Cardiac fibroblast (primary cell): ENCODE data around the gene SFRP2.

Experiments used
- DNase-seq, 2 donors: peaks; one replicate each; pipeline versions ENCODE4 v3.0.0 to v3.0.0-alpha.2; 2010; ENCODE audit warnings: low read depth in 2 of 2
- H3K4me3 ChIP-seq, 2 donors: replicated peaks in 1 of 2; 1 replicate in 1 of 2; 2 replicates in 1 of 2; pipeline ENCODE4 v1.5.1; 2011; ENCODE audit warnings: low read depth in 2 of 2, low read length in 2 of 2, mild to moderate bottlenecking in 2 of 2, moderate library complexity in 1 of 2
- TF ChIP-seq, protein P1 (sequence below): IDR thresholded peaks from one replicate; pipeline ENCODE4 v1.5.1; 2011; ENCODE audit warnings: low read depth, mild to moderate bottlenecking, low read length, inconsistent platforms

SFRP2 gene

DNA sequence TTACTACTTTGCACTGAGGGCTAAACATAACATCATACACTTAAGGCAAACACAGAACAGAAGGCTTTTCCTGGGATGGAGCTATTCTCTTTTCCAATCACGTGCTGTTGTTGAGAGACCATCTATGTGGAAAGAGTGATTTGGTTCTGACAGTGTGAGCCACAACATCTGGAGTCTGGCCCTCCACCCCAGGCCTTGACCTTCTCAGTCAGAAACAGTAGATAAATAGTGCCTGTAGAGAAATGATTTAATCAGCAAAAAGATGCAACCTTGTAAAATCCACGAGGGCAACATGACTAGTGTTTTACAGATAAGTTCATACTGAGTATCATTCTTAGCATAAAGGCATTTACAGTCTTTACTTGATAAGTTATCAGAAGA, 10.8 kb upstream of the SFRP2 start:
- TF ChIP-seq, protein P1, sequence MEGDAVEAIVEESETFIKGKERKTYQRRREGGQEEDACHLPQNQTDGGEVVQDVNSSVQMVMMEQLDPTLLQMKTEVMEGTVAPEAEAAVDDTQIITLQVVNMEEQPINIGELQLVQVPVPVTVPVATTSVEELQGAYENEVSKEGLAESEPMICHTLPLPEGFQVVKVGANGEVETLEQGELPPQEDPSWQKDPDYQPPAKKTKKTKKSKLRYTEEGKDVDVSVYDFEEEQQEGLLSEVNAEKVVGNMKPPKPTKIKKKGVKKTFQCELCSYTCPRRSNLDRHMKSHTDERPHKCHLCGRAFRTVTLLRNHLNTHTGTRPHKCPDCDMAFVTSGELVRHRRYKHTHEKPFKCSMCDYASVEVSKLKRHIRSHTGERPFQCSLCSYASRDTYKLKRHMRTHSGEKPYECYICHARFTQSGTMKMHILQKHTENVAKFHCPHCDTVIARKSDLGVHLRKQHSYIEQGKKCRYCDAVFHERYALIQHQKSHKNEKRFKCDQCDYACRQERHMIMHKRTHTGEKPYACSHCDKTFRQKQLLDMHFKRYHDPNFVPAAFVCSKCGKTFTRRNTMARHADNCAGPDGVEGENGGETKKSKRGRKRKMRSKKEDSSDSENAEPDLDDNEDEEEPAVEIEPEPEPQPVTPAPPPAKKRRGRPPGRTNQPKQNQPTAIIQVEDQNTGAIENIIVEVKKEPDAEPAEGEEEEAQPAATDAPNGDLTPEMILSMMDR: no peak
- H3K4me3 ChIP-seq: no peak overlapping the region
- DNase-seq: no peak

DNA sequence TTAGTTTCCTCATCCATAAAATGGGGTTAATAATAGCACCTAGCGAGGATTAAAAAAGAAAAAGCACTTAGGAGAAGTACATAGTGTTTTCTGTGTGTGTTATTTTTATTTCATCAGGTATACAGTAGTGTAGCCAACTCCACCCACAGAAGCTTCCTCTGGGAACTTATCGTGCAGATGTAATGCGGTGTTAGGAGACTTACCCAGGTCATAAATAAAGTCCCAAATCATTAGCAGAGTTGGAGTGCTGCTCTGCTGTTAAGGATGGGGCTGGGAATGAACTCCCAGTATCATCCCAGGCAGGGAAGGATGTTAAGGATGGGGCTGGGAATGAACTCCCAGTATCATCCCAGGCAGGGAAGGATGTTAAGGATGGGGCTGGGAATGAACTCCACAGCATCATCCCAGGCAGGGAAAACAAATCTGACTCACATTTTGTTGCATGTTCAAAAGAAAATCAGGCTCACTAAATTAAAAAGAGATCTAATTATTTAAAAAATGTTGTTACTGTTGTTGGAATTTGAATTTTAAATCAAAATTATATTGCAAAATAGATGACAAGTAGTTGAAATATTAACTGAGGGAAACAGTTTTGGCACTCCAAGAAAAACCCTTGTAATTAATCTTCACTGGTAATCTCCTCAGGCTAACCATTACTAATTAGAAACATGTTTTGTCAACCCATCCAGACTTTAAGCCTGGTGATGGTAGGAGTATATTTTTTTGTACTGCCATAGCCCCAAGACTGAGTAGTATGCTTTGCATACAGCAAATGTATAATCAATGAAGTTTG, 10.2 kb upstream of the SFRP2 start:
- no peak overlapping the region for H3K4me3 ChIP-seq
- no peak for DNase-seq
- TF ChIP-seq, protein P1: no peak

DNA sequence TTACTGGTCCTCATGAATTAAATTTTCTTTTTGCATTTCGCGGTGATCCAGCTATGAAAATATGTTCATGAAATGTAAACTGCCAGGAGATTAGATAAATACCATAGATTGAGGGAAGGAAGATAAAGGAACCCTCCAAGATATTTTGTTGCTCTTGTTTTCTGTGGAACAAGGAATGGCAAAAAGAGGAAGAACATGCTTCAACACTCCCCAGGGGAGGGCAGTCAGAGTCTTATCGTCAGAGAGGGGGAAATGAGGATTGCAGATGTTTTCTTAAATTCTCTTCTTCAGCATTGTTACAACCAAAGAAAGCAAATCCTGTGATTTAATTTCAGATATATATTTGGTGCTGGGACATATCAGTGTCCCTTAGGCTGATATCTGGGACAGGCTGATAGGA, 9.5 kb upstream of the SFRP2 start:
- DNase-seq: no peak
- no peak overlapping the region for H3K4me3 ChIP-seq
- TF ChIP-seq, protein P1: no peak

DNA sequence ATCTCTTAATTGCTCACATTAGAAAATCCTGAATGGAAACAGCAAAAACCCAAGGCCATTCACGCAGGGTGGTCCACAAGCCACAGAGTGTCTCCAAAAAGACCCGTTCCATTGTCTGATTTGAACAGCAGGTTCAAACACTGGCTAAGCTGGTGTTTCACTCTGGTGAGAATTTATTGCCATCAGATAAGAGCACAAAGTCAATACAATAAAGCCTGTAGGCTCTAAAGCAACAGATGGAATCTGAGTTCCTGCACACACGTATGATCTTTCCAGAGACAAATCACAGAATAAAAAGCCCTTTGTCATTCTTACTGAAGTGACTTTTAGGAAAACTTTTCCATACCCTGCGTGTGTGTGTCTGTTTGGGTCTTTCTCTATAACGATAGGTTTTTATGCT, 5.1 kb upstream of the SFRP2 start:
- TF ChIP-seq, protein P1: no peak
- DNase-seq: no peak
- no peak overlapping the region for H3K4me3 ChIP-seq

DNA sequence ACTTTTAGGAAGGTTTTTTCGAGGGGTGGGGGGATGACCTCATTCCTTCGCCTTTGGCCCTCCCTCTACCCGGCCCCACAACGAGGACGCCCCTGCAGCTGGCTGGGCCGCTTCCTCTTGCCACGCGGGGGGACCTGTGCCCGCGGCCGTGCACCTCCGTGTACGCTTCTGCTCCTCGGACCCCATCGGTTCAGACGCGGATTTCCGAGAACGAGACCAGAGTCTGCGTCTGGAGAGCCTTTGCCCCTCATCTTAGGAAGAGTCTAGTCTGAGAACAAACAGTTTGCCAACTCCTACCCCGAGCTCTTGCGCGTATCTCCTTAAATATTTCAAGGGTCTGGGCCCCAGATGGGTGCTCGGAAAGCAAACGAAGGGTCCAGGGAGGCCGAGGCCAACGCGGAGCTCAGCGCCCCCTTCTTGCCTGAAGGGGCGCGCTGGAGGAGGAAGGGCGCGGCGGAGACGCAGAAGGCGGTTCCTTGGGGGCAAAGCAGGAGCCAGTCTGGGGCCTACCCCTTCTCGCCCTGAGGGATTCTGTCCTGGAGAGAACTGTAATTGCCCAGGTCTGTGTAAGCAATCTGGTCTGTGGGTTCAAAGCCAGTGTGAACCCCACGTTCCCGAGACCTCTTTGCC, 3.9 kb upstream of the SFRP2 start:
- no peak overlapping the region for H3K4me3 ChIP-seq
- DNase-seq: no peak
- TF ChIP-seq, protein P1: no peak

DNA sequence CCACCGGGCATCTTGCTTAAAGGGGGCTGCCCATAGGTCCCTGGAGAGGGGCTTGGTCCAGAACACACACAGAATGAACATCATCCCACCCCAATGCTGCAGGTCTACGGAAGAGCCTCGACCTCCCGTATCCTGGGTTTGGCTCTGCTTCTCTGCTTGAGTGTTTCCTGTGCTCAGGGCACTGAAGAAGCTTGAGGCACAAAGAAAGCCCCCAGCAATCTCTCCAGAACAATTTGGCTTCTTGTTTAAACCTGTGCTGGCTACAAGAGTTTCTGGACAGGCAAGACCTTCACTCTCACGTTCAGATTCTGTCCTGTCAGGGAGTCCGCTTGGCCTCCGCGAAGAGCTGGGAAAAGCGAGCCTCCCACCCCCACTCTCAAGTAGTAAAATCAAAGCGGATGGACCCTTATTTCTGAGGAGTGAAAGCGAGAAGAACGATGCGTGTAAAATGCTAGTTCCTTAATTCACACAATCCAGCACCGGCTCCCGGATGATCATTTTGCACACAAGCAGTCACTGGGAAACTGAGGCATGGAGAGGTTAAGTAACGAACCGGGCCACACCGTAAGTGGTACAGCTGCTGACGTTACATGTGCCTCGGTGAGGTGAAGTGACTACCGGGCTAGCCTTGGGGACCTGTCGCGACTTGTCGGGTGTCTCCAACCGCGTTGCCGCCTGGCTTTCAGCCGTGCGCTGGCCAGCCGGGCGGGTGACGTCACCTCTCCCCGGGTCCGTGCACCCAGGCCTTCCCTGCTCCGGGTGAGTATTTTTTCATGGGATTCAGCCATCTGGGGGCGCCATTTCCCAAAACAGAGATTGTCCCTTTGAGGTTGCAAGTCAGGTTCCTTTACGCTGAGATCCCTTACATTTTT, 3.1 kb upstream of the SFRP2 start:
- TF ChIP-seq, protein P1: peak; percentile 43
- peak; percentile 42 to 77 for DNase-seq
- H3K4me3 ChIP-seq: peak overlapping the region; percentile 5 to 32
